A549 treated with DMSO at 1 μM for 4 hours (cell line): ENCODE results near the gene CEACAM1. TPM values are rescaled to one million over a fixed set of nuclear protein-coding genes. Genes with fewer than 3 reads are reported as not detected.

ENCODE experiments used
- total RNA-seq: library from RNA; stranded (reverse); fragments of 200-300 nt; extraction: Qiagen RNA extraction; gene quantifications from 5 replicates; pipeline ENCODE4 v1.2.3, GENCODE V29; 2022; ENCODE audit warnings: low read depth

CEACAM1 gene
- 1.2 to 2.3 TPM (median 1.7 TPM) in 5 replicates for total RNA-seq

GRCh38 chr19:42528354-42529247 is at the start of gene CEACAM1:
CEACAM1 (minus strand) TSS chr19:42528481; CDS start chr19:42528374, 107 bp downstream.

Other genes with a start within 250 kb of the CEACAM1 start
- 4.0 to 5.1 TPM (median 4.3 TPM) in 5 replicates for gene PRR19, start 226.3 kb downstream of the CEACAM1 start, total RNA-seq
- gene PAFAH1B3, start 225.9 kb downstream of the CEACAM1 start, total RNA-seq: 130 to 158 TPM (median 136 TPM) in 5 replicates
- gene TMEM145, start 215.2 kb downstream of the CEACAM1 start, total RNA-seq: 2.2 to 4.2 TPM (median 3.7 TPM) in 5 replicates
- gene MEGF8, start 202.8 kb downstream of the CEACAM1 start, total RNA-seq: 22.2 to 27.3 TPM (median 24.3 TPM) in 5 replicates
- 39.4 to 46.7 TPM (median 41.5 TPM) in 5 replicates for gene CNFN, start 138.2 kb downstream of the CEACAM1 start, total RNA-seq
- 1.2 to 3.3 TPM (median 2.3 TPM) in 5 replicates for gene LIPE, start 101.1 kb downstream of the CEACAM1 start, total RNA-seq
- 0.20 TPM in 1 of 5 replicates, not detected in the others for gene CXCL17, start 85.5 kb downstream of the CEACAM1 start, total RNA-seq
- not detected in 5 replicates for gene CEACAM8, start 66.4 kb upstream of the CEACAM1 start, total RNA-seq
- 0.11 to 0.18 TPM (median 0.14 TPM) in 4 of 5 replicates, not detected in the other for gene PSG3, start 212.0 kb upstream of the CEACAM1 start, total RNA-seq
- gene PSG8, start 237.2 kb upstream of the CEACAM1 start, total RNA-seq: 0.13 to 0.28 TPM (median 0.17 TPM) in 5 replicates